GM23338 (cell line): ENCODE measurements around the gene ZNF638. TPM values are rescaled to one million over a fixed set of nuclear protein-coding genes. Genes with fewer than 3 reads are reported as not detected.
A peak's percentile ranks its signal among the peaks of the same experiment; 100 is the strongest.

ENCODE experiments used
- ATAC-seq: fragments of 200-7000 bp; cut with Tn5 transposase; 3 replicates; pipeline ENCODE4 v1.9.1; 2020
- DNase-seq: peaks from one replicate; pipeline ENCODE4 v3.0.0-alpha.2; 2015; ENCODE audit warnings: low spot score
- H2AFZ ChIP-seq: fragments of 200-600 bp; sonication (generic); 2 replicates; pipeline ENCODE4 v1.8.0; 2016; ENCODE audit warnings: antibody characterized with exemption, mild to moderate bottlenecking, moderate library complexity
- H3F3A ChIP-seq: fragments of 200-600 bp; sonication (generic); replicated peaks from 2 replicates; pipeline ENCODE4 v1.8.0; 2017; ENCODE audit warnings: antibody characterized with exemption, mixed run types, low read depth
- H3K27ac ChIP-seq: fragments of 200-600 bp; sonication (generic); 2 replicates; pipeline ENCODE4 v1.6.1; 2016; ENCODE audit warnings: low read depth
- H3K27me3 ChIP-seq: fragments of 200-600 bp; sonication (generic); 2 replicates; pipeline ENCODE4 v1.8.0; 2016; ENCODE audit warnings: mild to moderate bottlenecking, mixed run types, moderate library complexity; ENCODE audit not compliant: insufficient read depth
- H3K36me3 ChIP-seq: fragments of 200-600 bp; sonication (generic); 2 replicates; pipeline ENCODE4 v1.8.0; 2016; ENCODE audit warnings: mild to moderate bottlenecking; ENCODE audit not compliant: insufficient read depth
- H3K4me1 ChIP-seq: fragments of 200-600 bp; sonication (generic); 2 replicates; pipeline ENCODE4 v1.8.0; 2016; ENCODE audit warnings: mild to moderate bottlenecking, moderate library complexity; ENCODE audit not compliant: insufficient read depth
- H3K4me2 ChIP-seq: fragments of 200-600 bp; sonication (generic); 2 replicates; pipeline ENCODE4 v1.7.1; 2017; ENCODE audit warnings: mixed run types
- H3K4me3 ChIP-seq: fragments of 200-600 bp; sonication (generic); 2 replicates; pipeline ENCODE4 v1.6.1; 2016; ENCODE audit warnings: mixed run types
- H3K79me2 ChIP-seq: fragments of 200-600 bp; sonication (generic); replicated peaks from 2 replicates; pipeline ENCODE4 v1.8.0; 2017; ENCODE audit warnings: mild to moderate bottlenecking; ENCODE audit not compliant: insufficient read depth
- H3K9me2 ChIP-seq: fragments of 200-600 bp; sonication (generic); 2 replicates; pipeline ENCODE4 v1.8.0; 2017; ENCODE audit not compliant: insufficient read depth
- H4K20me1 ChIP-seq: fragments of 200-600 bp; sonication (generic); replicated peaks from 2 replicates; pipeline ENCODE4 v1.8.0; 2017; ENCODE audit warnings: mild to moderate bottlenecking; ENCODE audit not compliant: insufficient read depth
- H3K27ac Mint-ChIP-seq: 2 replicates; pipeline ENCODE4 v1.8.0; 2020; ENCODE audit warnings: inconsistent platforms, mild to moderate bottlenecking, moderate library complexity, mixed read lengths
- H3K27me3 Mint-ChIP-seq: 3 replicates; pipeline ENCODE4 v1.8.0; 2022; ENCODE audit warnings: low read depth, mild to moderate bottlenecking, moderate library complexity, mixed read lengths, inconsistent platforms; ENCODE audit not compliant: insufficient read depth, poor library complexity
- H3K36me3 Mint-ChIP-seq: 3 replicates; pipeline ENCODE4 v1.8.0; 2021; ENCODE audit warnings: low read depth, mild to moderate bottlenecking, inconsistent platforms, moderate library complexity, mixed read lengths
- H3K4me1 Mint-ChIP-seq: 3 replicates; pipeline ENCODE4 v1.8.0; 2020; ENCODE audit warnings: mild to moderate bottlenecking, inconsistent platforms, mixed read lengths
- H3K4me3 Mint-ChIP-seq: 3 replicates; pipeline ENCODE4 v1.8.0; 2021; ENCODE audit warnings: moderate library complexity, mild to moderate bottlenecking, inconsistent platforms, mixed read lengths
- H3K9me3 Mint-ChIP-seq: 3 replicates; pipeline ENCODE4 v1.8.0; 2020; ENCODE audit warnings: moderate library complexity, mild to moderate bottlenecking, inconsistent platforms, mixed read lengths
- CREB1 ChIP-seq: fragments of 250-450 bp; sonication (Bioruptor Pico); IDR thresholded peaks from 2 replicates; pipeline ENCODE4 v1.5.0; 2020; ENCODE audit warnings: low read depth, mild to moderate bottlenecking, moderate library complexity
- EZH2 ChIP-seq: fragments of 200-600 bp; sonication (generic); IDR thresholded peaks from one replicate; pipeline ENCODE4 v1.8.0; 2017; ENCODE audit warnings: antibody characterized with exemption, mild to moderate bottlenecking, low read depth; ENCODE audit not compliant: unreplicated experiment
- EZH2phosphoT487 ChIP-seq: fragments of 200-600 bp; sonication (generic); IDR thresholded peaks from one replicate; pipeline ENCODE4 v1.8.1; 2018; ENCODE audit warnings: antibody characterized with exemption; ENCODE audit not compliant: unreplicated experiment
- JUNB ChIP-seq: IDR thresholded peaks from one replicate; pipeline ENCODE4 v1.6.1; 2016; ENCODE audit warnings: antibody characterized with exemption; ENCODE audit not compliant: unreplicated experiment
- NANOG ChIP-seq: IDR thresholded peaks from 2 replicates; pipeline ENCODE4 v1.6.1; 2016; ENCODE audit warnings: antibody characterized with exemption, borderline replicate concordance
- POLR2AphosphoS5 ChIP-seq: IDR thresholded peaks from 2 replicates; pipeline ENCODE4 v1.6.1; 2016; ENCODE audit warnings: antibody characterized with exemption, low read depth
- ZNF114 ChIP-seq: fragments of 250-450 bp; sonication (Bioruptor Pico); IDR thresholded peaks from 2 replicates; pipeline ENCODE4 v1.5.0; 2020; ENCODE audit warnings: mild to moderate bottlenecking, moderate library complexity
- ZNF331 ChIP-seq: fragments of 250-450 bp; sonication (Bioruptor Pico); IDR thresholded peaks from 2 replicates; pipeline ENCODE4 v1.5.0; 2020; ENCODE audit warnings: low read depth, mild to moderate bottlenecking, moderate library complexity
- polyA plus RNA-seq: library from polyadenylated mRNA; unstranded; fragments of >200 nt; fragmentation: Nextera tagmentation; extraction: Ambion mirVana; gene quantifications from 2 replicates; pipeline ENCODE4 v1.2.1, GENCODE V29; 2016
- total RNA-seq: library from RNA; depleted of rRNA; stranded (reverse); fragments of >200 nt; shearing (Covaris generic); gene quantifications from 2 replicates; pipeline ENCODE4 v1.2.3, GENCODE V29; 2014
- TF ChIP-seq, protein P1 (sequence below): IDR thresholded peaks from 2 replicates; pipeline ENCODE4 v1.6.1; 2016; ENCODE audit warnings: antibody characterized with exemption
- TF ChIP-seq, protein P2 (sequence below): IDR thresholded peaks from one replicate; pipeline ENCODE4 v1.6.1; 2018; ENCODE audit warnings: antibody characterized with exemption; ENCODE audit not compliant: unreplicated experiment
- TF ChIP-seq, protein P3 (sequence below), 2 experiments: fragments of 200-600 bp in 1 of 2; sonication (generic) in 1 of 2; conservative IDR thresholded peaks; 2 replicates each; pipeline versions ENCODE4 v1.5.1 to v1.6.1; 2016 to 2017; ENCODE audit warnings: antibody characterized with exemption in 2 of 2, low read depth in 2 of 2, mild to moderate bottlenecking in 2 of 2, moderate library complexity in 1 of 2

ZNF638 gene
- total and polyA plus RNA-seq, 2 experiments from 2014 or later, result 185 to 190 TPM

DNA sequence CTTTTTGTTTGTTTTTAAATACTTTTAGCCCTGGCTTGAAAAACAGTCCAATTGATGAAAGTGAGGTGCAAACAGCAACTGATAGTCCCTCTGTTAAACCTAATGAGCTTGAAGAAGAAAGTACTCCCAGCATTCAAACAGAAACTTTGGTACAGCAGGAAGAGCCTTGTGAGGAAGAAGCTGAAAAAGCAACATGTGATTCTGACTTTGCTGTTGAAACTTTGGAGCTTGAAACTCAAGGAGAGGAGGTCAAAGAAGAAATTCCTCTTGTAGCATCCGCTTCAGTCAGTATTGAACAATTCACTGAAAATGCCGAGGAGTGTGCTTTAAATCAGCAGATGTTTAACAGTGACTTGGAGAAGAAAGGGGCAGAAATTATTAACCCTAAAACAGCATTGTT, 91.2 kb downstream of the ZNF638 start:
- H3K27ac ChIP-seq, result peak overlapping the region; percentile 51
- no peaks in the 10 kb centered on the region for H3F3A ChIP-seq
- peaks cover 37% of the 10 kb centered on the region for H3K36me3 ChIP-seq
- H3K4me3 ChIP-seq, result no peak overlapping the region
- H4K20me1 ChIP-seq, result no peaks in the 10 kb centered on the region; the same call in none of the 2 replicates
- DNase-seq, result no peak
- no peaks in the 10 kb centered on the region for H3K9me2 ChIP-seq
- H3K4me2 ChIP-seq, result no peak overlapping the region
- Mint-ChIP-seq H3K4me3 (no peak overlapping the region), H3K27ac (0 out of 2 replicates have a peak overlapping the region, but pooled peaks have one; percentile 19), H3K9me3 (no peaks in the 10 kb centered on the region), H3K27me3 (no peaks in the 10 kb centered on the region), H3K36me3 (peaks cover 49% of the 10 kb centered on the region), H3K4me1 (peaks cover 11% of the 10 kb centered on the region)
- H3K79me2 ChIP-seq, result peaks cover 27% of the 10 kb centered on the region
- no peak for TF ChIP-seq NANOG
- no peak for TF ChIP-seq EZH2
- TF ChIP-seq CREB1 (CRISPR knock-in tag), result no peak
- peaks cover 6% of the 10 kb centered on the region; the same call in 1 of the 2 replicates for H3K4me1 ChIP-seq
- ATAC-seq, result no peak
- H2AFZ ChIP-seq, result no peak overlapping the region
- no peaks in the 10 kb centered on the region for H3K27me3 ChIP-seq

DNA sequence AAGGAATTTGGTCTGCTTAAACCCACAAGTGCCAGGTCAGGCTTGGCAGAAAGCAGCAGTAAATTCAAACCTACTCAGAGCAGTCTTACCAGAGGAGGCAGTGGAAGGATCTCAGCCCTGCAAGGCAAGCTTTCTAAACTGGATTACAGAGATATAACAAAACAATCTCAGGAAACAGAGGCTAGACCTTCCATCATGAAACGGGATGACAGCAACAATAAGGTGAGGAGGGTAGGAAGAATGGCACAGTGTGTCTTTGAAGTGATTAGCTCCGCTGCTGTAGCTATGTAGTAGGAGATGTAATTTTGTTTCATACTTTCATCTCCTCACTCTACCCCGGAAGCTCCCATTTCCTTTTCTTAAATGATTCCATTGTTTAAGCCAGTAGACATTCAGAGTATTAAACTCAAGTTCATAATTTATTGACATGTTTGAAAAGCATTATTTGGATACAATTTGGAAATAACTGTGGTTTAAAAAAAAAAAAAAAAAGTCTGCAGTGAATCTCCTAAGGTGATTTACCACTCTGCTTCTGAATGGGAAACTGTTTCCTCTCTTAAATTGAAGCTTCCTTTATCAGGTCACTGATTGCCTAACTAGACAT, 92.3 kb downstream of the ZNF638 start:
- no peak overlapping the region for H2AFZ ChIP-seq
- no peaks in the 10 kb centered on the region for H3K27me3 ChIP-seq
- no peak overlapping the region; the same call in 1 of the 2 replicates for H3K27ac Mint-ChIP-seq
- peaks cover 56% of the 10 kb centered on the region for H3K36me3 Mint-ChIP-seq
- H3K4me1 ChIP-seq, result no peaks in the 10 kb centered on the region
- ATAC-seq (no peak), DNase-seq (no peak)
- H3K4me3 ChIP-seq, result no peak overlapping the region
- H4K20me1 ChIP-seq, result no peaks in the 10 kb centered on the region; the same call in none of the 2 replicates
- peaks cover 25% of the 10 kb centered on the region for H3K79me2 ChIP-seq
- H3F3A ChIP-seq, result no peaks in the 10 kb centered on the region
- no peaks in the 10 kb centered on the region for H3K9me3 Mint-ChIP-seq
- H3K9me2 ChIP-seq, result no peaks in the 10 kb centered on the region
- no peak overlapping the region for H3K27ac ChIP-seq
- H3K4me1 Mint-ChIP-seq, result peaks cover 7% of the 10 kb centered on the region
- no peak overlapping the region for H3K4me3 Mint-ChIP-seq
- H3K36me3 ChIP-seq, result peaks cover 40% of the 10 kb centered on the region
- peaks cover 1% of the 10 kb centered on the region for H3K27me3 Mint-ChIP-seq
- H3K4me2 ChIP-seq, result no peak overlapping the region
- TF ChIP-seq, protein P1, sequence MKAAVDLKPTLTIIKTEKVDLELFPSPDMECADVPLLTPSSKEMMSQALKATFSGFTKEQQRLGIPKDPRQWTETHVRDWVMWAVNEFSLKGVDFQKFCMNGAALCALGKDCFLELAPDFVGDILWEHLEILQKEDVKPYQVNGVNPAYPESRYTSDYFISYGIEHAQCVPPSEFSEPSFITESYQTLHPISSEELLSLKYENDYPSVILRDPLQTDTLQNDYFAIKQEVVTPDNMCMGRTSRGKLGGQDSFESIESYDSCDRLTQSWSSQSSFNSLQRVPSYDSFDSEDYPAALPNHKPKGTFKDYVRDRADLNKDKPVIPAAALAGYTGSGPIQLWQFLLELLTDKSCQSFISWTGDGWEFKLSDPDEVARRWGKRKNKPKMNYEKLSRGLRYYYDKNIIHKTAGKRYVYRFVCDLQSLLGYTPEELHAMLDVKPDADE, result no peak
- TF ChIP-seq NANOG (no peak), ZNF114 (CRISPR knock-in tag) (no peak), EZH2 (no peak), EZH2phosphoT487 (no peak), CREB1 (CRISPR knock-in tag) (no peak), JUNB (no peak), ZNF331 (no peak), POLR2AphosphoS5 (no peak)
- TF ChIP-seq, protein P2, sequence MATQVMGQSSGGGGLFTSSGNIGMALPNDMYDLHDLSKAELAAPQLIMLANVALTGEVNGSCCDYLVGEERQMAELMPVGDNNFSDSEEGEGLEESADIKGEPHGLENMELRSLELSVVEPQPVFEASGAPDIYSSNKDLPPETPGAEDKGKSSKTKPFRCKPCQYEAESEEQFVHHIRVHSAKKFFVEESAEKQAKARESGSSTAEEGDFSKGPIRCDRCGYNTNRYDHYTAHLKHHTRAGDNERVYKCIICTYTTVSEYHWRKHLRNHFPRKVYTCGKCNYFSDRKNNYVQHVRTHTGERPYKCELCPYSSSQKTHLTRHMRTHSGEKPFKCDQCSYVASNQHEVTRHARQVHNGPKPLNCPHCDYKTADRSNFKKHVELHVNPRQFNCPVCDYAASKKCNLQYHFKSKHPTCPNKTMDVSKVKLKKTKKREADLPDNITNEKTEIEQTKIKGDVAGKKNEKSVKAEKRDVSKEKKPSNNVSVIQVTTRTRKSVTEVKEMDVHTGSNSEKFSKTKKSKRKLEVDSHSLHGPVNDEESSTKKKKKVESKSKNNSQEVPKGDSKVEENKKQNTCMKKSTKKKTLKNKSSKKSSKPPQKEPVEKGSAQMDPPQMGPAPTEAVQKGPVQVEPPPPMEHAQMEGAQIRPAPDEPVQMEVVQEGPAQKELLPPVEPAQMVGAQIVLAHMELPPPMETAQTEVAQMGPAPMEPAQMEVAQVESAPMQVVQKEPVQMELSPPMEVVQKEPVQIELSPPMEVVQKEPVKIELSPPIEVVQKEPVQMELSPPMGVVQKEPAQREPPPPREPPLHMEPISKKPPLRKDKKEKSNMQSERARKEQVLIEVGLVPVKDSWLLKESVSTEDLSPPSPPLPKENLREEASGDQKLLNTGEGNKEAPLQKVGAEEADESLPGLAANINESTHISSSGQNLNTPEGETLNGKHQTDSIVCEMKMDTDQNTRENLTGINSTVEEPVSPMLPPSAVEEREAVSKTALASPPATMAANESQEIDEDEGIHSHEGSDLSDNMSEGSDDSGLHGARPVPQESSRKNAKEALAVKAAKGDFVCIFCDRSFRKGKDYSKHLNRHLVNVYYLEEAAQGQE, result no peak
- TF ChIP-seq, protein P3, sequence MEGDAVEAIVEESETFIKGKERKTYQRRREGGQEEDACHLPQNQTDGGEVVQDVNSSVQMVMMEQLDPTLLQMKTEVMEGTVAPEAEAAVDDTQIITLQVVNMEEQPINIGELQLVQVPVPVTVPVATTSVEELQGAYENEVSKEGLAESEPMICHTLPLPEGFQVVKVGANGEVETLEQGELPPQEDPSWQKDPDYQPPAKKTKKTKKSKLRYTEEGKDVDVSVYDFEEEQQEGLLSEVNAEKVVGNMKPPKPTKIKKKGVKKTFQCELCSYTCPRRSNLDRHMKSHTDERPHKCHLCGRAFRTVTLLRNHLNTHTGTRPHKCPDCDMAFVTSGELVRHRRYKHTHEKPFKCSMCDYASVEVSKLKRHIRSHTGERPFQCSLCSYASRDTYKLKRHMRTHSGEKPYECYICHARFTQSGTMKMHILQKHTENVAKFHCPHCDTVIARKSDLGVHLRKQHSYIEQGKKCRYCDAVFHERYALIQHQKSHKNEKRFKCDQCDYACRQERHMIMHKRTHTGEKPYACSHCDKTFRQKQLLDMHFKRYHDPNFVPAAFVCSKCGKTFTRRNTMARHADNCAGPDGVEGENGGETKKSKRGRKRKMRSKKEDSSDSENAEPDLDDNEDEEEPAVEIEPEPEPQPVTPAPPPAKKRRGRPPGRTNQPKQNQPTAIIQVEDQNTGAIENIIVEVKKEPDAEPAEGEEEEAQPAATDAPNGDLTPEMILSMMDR (conservative IDR thresholded peaks at IDR 0.05; ENCODE audit: low read depth in 2 of 2), result no peak
